ENCODE results near the gene EXOC1.

Gene EXOC1

GRCh38 chr4:55859711-55860110 is 6.3 kb downstream of the EXOC1 start:
- no peak for DNase-seq

- no peak for DNase-seq
Observed at GRCh38 chr4:55864577-55865223, 11.3 kb downstream of the EXOC1 start.

- no peak for DNase-seq
Observed at GRCh38 chr4:55865228-55865806, 11.9 kb downstream of the EXOC1 start.

DNA sequence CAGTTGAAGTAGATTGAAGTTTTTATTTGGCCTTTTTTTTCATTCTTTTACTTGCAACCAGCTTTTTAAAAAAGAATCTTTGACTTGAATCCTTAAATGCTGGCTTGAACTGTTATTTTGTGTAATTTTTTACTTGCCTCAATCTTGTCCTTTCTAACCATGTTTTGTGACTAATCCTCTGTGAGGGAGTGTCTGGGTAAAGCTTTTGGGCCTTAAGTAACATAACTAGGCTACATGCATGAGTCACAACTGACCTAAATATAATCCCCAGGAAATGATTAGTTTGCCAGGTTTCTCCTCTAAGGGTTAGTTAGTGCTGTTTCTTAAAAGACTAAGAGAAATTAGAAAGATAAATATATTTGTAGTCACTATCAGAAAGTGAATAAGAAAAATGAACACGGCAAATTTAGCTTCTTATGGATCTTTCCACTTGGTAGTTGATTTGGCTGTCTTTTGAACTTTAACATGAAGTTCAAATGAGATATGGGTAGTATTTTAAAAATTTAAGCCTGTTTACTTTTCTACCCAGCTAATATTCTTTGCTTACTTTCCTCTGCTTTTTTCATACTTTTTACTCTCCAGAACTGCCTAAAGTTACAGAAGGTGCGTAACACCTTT is 13.0 kb downstream of the EXOC1 start:
- DNase-seq, result no peak

DNA sequence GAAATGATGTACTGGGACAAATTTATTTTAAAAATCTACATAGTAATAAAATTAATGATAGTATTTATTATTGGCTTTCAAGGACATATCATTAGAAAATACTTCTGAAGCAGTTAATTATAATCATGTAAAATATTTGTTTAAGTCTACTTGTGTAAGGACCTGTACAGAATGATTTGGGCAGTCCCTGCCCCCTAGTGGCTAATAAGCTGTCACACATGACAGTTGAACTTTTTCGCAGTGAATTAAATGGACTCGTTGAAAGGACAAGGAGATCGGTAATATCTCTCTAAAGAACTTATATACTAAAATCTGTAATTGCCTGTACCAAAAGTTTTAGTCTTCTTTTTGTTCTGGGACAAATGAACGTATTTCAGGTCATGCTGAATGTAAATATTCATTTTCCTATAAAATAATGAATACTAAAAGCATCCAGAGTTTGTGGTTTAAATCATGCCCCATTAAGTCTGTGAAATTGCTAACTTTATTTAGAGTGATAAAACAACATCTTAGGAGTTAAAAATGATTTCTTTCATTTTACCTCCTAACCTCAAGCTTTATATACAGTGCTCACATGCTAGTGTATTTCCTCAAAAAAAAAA is 13.6 kb downstream of the EXOC1 start:
- no peak for DNase-seq

DNA sequence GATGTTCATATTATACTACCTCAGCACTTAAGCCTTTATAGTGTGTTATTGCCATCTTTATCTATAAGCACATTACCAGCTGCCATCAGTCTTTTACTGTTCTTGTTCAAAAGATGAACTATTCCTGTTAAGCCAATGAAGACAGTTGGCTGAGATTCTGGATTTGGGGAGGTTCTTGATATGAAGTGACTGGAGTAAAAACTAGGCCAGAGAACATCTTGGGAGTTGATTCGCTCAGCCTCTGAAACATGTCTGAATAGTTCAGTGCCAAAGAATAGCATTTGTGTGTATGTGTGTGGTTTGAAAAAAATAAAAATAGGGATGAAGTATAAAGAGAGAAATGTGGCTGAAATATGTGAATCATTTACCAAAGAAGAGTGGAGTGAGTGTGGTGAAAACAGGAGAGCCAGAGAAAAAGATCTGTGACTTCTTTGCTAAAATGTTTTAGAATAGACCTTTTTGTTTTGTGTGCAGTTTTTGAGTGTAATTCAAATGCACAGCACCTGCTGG is 15.2 kb downstream of the EXOC1 start:
- no peak for DNase-seq

GRCh38 chr4:55871299-55871800 is 17.9 kb downstream of the EXOC1 start:
- DNase-seq, result no peak

GRCh38 chr4:55874831-55875230 is 21.4 kb downstream of the EXOC1 start:
- DNase-seq, result no peak

DNA sequence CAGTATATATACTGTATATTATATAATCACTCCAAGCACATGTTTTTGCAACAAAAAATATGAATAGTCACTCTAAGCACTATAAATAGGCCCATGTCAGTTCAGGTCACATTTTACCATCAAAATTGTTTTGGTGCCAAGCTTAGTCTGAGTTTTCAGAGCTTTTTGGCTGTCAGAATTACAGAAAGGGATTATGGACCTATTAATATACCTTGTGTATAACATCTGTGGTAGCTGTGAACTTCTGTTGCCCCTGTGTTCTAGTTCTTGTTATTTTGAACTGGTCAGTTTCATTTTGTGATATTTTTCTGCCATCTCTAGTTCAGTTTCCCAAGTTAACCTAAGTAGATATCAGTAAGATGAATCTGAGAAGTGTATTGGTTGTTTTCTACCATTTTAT is 22.9 kb downstream of the EXOC1 start:
- DNase-seq, result no peak

DNA sequence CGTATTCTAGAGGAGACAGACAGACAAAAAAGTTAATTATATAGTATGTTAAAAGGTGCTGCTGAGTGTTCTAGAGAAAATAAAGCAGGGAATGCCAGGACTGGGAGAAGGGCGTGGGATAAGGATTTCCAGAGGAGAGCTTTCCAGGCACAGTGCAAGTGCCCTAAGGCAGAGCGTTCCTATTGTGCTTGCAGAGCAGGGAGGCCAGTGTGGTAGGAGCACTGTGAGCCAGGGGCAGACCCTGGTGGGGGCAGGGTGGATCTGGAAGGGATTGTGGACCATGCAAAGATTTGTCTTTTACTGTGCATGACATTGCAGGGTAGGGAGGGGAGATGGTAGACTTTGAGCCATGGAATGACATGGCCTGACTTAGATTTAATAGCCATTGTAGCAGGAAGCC is 25.8 kb downstream of the EXOC1 start:
- DNase-seq, result no peak

GRCh38 chr4:55880652-55881280 is 27.3 kb downstream of the EXOC1 start:
- no peak for DNase-seq

DNA sequence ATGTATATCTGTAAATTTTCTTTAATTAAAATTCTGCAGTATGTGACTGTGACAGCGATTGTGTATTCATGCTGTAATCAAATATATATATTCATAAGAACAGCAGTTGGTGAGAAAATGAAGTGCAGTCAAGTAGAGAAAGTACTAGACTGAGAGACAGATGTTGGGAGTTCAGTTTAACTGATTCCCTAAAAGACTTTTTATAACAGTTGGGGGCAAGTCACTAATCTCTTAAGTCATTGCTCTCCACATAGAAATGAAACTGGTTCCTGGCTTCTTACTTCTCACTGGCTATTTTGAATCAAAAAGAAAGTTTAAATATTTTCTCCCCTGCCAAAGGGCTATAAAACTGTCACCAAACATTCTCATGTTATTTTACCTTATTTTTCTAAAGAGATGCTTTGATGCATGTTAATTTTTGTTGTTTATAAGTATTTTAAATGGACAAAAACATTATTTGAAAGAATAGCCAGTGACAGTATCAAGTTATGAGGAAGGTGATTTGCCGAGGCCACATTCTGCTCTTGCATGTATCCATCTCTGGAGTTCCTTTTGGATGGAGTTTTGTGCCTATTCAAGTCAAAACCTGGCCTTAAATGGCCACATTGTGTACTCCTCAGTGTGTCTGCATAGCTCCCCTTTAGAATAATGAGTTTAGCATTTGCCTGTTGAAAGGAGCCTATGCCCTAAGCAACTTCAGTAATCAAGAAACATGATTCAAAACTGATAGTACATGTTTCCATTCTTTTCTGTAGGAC is 30.8 kb downstream of the EXOC1 start:
- DNase-seq, result no peak

DNA sequence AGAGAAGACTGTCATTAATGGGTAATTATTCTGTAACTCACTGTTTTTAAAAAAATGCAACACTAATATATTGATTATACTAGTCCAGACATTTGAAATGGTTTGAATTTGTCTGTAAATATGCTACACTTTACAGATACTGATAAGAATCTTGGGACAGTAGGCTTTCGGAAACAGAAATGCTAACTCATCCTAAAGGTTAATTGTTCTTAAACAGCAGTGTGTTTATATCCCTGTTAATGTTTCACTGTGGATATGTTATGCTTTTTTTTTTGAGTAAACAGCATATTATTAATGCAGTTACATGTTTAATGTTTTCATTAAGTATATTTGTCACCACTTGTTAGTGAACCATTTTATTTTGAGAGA is 31.4 kb downstream of the EXOC1 start:
- no peak for DNase-seq

GRCh38 chr4:55887594-55887993 is 34.1 kb downstream of the EXOC1 start:
- no peak for DNase-seq

DNA sequence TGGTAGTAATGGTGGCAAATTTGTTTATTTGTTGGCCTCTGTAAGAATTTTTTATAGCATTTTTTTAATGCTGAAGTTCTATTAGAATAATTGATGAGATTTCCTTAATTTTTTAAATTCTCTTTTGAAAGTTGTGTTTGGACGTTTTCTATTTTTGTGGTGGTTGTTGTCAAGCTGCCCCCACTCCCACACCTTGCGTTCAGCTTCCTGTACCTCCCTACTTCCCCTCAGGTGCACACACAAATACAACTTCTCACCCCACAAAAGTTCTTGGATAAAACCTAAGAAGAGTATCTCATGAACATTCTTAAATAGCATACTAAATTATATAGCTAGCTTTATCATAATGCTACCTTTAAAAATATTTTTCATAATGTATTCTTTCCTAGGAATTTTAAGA is 38.7 kb downstream of the EXOC1 start:
- DNase-seq, result no peak

- DNase-seq, result no peak
Observed at GRCh38 chr4:55896622-55897021, 43.2 kb downstream of the EXOC1 start.

GRCh38 chr4:55902677-55903076 is 49.2 kb downstream of the EXOC1 start:
- DNase-seq, result no peak

DNA sequence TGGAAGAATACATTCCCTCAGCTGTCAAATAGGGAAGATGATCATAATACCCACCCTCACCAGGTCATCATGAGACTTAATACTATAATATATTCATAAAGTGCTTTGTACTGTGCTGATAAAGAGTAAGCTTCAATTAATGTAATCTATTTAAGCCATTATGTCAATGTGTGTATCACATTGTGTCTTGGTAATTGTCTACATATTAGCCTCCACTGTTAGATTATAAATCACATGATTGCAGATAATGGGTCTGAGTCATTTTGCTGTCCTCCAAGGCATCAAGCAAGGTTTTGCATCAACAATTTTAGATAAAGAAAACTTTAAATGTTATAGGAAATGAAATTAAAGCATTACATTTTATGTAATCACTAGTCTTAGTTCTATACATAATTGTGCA is 50.1 kb downstream of the EXOC1 start:
- DNase-seq, result no peak

GRCh38 chr4:55904576-55904975 is 51.1 kb downstream of the EXOC1 start:
- no peak for DNase-seq

DNA sequence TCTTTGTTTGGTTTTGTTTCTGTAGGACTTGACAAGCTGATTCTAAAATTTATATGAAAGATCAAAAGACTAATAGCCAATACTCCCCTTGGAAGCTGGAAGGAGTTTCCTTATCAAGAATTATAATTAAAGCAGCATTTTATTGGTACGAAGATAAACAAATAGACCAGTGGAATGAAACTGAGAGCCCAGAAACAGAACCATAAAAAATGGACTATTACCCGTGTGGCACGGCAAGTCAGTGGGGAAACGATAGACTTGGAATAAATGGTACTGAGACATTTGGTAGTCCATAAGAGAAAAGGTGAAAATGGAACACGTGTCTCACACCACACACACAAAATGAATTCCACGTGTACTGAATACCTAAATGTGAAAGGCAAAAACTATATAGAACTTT is 52.9 kb downstream of the EXOC1 start:
- DNase-seq, result no peak

GRCh38 chr4:55906989-55907388 is 53.5 kb downstream of the EXOC1 start:
- DNase-seq, result no peak

- no peak for DNase-seq
Observed at GRCh38 chr4:55907469-55907868, 54.0 kb downstream of the EXOC1 start.

DNA sequence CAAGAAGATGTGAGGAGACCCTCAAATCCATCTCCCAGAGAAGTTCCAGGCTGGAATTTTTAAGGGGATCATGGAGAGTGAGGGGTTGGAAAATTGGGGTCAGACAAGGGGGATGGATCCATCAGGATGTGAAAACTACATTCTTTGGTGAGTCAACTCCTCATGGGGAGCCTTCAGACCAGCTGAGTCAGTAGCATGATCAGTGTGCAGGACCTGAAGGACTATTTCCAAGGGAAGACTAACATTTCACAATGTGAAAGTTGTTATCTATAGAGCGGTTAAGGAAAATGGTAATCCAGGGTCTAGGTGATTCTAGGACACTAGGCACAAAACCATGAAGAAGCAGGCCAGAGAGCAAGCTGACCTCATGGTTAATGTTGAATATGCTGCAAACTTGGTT is 56.7 kb downstream of the EXOC1 start:
- no peak for DNase-seq
